ENCODE measurements around the gene HK1.
A peak's percentile ranks its signal among the peaks of the same experiment; 100 is the strongest.
"Not testable (repeated sequence)": the region's sequence is repeated elsewhere in the genome, so short reads cannot be mapped to it uniquely, and the experiment has no call there.

Gene HK1

DNA sequence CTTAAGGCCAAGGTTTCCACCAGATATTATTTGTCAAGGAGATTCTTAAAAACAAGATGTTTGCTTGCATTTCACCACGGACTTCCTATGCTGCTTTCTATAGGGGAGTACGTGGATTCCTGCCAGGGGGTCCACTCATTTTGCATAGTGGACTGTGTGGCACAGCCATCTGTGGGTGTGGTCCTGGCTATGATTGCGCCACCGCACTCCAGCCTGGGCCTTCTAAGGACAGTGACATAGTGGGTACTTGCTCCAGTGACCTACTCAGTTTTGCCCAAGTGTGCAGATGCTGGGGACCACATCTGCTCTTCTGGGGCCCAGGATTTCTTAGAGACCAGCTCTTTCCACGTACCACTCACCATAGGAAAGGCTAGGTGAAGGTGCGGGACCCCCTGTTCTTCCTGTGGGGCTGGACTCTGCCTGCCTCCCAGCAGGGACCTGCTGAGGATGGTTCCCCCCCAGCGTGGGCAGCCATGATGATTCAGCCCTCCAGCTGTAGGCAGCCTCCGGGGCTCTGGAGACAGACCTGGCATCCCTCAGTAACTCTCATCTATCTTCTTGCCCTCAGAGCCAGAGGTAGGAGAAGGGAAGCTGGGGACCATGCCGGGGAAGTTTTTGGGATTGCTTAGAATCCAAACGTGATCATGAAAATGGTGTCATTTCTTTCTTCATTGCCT lies 42.9 kb downstream of the HK1 start:
- H3K4me3 ChIP-seq (ENCODE audit: low read length): no peak overlapping the region
- DNase-seq (ENCODE audit: low read depth): no peak
- TF ChIP-seq, protein P1, sequence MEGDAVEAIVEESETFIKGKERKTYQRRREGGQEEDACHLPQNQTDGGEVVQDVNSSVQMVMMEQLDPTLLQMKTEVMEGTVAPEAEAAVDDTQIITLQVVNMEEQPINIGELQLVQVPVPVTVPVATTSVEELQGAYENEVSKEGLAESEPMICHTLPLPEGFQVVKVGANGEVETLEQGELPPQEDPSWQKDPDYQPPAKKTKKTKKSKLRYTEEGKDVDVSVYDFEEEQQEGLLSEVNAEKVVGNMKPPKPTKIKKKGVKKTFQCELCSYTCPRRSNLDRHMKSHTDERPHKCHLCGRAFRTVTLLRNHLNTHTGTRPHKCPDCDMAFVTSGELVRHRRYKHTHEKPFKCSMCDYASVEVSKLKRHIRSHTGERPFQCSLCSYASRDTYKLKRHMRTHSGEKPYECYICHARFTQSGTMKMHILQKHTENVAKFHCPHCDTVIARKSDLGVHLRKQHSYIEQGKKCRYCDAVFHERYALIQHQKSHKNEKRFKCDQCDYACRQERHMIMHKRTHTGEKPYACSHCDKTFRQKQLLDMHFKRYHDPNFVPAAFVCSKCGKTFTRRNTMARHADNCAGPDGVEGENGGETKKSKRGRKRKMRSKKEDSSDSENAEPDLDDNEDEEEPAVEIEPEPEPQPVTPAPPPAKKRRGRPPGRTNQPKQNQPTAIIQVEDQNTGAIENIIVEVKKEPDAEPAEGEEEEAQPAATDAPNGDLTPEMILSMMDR (conservative IDR thresholded peaks at IDR 0.05; ENCODE audit: low read depth, low read length): no peak

DNA sequence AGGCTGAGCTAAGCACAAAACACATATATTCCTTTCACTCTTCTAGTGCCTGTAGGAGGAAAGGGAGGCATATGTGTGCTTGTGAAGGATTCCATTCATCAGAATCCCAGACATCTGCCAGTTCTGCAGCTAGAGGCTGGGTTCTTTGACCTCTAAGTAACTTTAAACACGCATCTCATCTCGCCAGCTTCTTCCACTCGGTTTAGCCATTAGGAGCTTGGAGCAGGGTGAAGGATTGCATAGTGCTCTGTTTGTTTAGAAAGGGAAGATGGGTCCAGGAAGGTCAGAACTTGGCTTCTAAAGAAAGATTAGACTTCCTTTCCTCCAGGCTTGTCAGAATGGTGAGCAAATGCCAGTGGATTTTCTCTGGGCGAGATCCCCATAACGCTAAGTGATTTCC lies 43.6 kb downstream of the HK1 start:
- TF ChIP-seq, protein P1 (conservative IDR thresholded peaks at IDR 0.05; ENCODE audit: low read depth, low read length): no peak
- H3K4me3 ChIP-seq (ENCODE audit: low read length): no peak overlapping the region
- no peak for DNase-seq (ENCODE audit: low read depth)

DNA sequence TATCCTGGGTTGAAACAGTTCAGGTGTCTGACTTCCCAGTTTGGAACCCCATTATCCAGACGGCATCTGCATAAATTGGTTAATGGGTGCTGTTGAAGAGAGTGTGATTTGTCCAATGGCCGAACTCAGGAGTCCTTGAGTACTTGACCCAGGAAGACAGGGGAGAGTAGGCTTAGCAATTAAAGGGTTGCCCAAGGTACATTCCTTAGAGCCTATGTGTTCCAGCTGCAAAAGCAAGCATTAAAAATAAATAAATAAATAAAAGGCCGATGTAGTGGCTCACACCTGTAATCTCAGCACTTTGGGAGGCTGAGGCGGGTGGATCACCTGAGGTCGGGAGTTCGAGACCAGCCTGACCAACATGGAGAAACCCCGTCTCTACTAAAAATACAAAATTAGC lies 44.0 kb downstream of the HK1 start:
- not testable (repeated sequence) for DNase-seq (ENCODE audit: low read depth)

DNA sequence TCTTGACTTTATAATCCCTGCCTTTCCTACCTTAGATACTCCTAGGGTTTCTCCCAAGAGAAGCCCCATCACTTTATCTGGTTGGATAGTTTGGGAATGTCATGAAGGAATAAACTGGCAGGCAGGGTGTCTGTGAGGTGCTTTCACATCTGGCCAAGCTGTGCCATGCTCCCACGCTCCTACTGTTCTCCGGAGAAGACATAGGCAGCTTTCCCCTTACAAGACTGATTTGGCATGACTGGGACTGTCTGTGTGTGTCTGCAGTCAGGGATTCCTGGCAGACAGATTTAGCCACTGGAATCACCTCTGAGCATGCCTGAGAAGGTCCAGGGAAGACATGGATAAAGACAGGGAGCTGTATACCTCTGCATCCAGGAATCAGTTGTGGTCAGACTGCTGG lies 45.3 kb downstream of the HK1 start:
- no peak for DNase-seq (ENCODE audit: low read depth)
- TF ChIP-seq, protein P1 (conservative IDR thresholded peaks at IDR 0.05; ENCODE audit: low read depth, low read length): no peak
- no peak overlapping the region for H3K4me3 ChIP-seq (ENCODE audit: low read length)

More for the DNA sequence above, 44.0 kb downstream of the HK1 start:
- H3K4me3 ChIP-seq (ENCODE audit: low read length): not testable (repeated sequence)

DNA sequence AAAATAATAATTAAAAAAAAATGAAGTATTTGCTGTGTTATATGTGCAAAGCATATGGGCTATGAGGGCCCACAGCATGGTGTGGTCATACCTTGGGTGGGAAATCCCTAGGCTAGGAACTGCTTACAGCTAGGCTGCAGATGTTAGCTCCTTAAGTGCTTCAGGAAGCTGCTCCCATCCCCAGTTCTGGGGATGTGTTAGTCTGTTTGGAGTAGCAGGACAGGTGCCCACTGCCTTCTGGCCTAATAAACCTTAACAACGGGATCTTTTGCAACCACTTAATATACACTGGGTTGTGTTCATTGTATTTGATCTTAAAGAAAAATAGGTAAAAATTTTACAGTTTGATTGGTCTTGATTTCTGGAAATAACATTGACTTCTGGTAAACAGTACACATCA lies 46.3 kb downstream of the HK1 start:
- TF ChIP-seq, protein P1 (conservative IDR thresholded peaks at IDR 0.05; ENCODE audit: low read depth, low read length): no peak
- no peak overlapping the region for H3K4me3 ChIP-seq (ENCODE audit: low read length)
- no peak for DNase-seq (ENCODE audit: low read depth)

DNA sequence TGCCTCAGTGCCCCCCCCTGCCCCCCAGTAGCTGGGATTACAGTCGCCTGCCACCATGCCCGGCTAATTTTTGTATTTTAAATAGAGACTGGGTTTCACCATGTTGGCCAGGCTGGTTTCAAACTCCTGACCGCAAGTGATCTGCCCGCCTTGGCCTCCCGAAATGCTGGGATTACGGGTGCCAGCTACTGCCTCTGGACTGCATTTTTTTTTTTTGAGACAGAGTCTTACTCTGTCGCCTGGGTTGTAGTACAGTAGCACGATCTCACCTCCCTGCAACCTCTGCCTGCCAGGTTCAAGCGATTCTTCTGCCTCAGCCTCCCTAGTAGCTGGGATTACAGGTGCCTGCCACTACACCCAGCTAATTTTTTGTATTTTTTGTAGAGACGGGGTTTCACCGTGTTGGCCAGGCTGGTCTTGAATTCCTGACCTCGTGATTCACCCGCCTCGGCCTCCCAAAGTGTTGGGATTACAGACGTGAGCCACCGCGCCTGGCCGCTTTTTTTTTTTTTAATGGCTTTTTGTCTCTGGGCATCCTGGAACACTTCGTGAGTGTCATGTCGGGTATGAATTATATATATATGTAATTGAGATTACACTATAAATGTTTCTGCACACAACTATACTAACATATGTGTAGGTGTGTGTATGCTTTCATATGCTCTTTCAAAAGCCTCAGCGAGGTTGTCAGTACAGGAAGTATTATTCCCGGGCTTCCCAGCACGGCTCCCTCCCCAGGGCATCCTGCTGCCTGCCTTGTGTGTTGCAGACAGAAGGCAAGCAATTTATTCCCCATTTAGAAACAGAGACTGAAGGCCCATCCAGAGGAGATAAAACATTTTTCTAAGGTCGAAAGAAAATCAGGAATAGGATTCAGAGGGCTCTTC lies 47.6 kb downstream of the HK1 start:
- H3K4me3 ChIP-seq (ENCODE audit: low read length); DNase-seq (ENCODE audit: low read depth): not testable (repeated sequence)
- TF ChIP-seq, protein P1 (conservative IDR thresholded peaks at IDR 0.05; ENCODE audit: low read depth, low read length): peak; percentile 4

DNA sequence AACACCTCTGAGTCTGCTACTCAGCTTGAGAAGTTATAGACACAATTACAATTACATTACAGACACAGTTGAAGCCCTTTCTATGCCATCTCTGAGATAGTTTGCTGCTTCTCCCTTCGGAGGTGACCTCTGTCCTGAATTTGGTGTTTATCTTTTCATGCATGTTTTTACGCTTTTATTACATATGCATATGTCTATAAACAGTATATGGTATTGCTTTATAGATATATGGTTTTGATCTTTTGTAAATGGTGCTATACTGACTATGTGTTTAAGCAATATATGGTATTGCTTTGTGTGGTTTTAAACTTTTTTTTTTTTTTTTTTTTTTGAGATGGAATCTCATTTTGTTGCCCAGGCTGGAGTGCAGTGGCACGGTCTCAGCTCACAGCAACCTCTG lies 48.4 kb downstream of the HK1 start:
- no peak for DNase-seq (ENCODE audit: low read depth)
- H3K4me3 ChIP-seq (ENCODE audit: low read length): no peak overlapping the region
- TF ChIP-seq, protein P1 (conservative IDR thresholded peaks at IDR 0.05; ENCODE audit: low read depth, low read length): no peak
